Small intestine (tissue), 7 donors: ENCODE results near the gene PPP1R13B. TPM values are rescaled to one million over a fixed set of nuclear protein-coding genes. Genes with fewer than 3 reads are reported as not detected.

Source experiments
- DNase-seq, 2 donors: peaks; one replicate each; pipeline versions ENCODE4 v3.0.0 to v3.0.0-alpha.2; 2013
- FAIRE-seq: peaks from 2 replicates; lab custom pipeline; 2012; peaks lifted over from hg19 to GRCh38; lab: Jason Lieb, UNC
- H3K27ac ChIP-seq, 3 donors: one replicate each; pipeline ENCODE4 v1.5.1; 2013; ENCODE audit warnings: low read length in 2 of 3, mild to moderate bottlenecking in 2 of 3, control low read depth in 1 of 3, inconsistent platforms in 1 of 3, low read depth in 1 of 3, moderate library complexity in 1 of 3
- H3K27me3 ChIP-seq, 3 donors: one replicate each; pipeline ENCODE4 v1.6.1; 2013; ENCODE audit warnings: low read length in 3 of 3, inconsistent platforms in 1 of 3; ENCODE audit not compliant: control insufficient read depth in 3 of 3, insufficient read depth in 3 of 3
- H3K36me3 ChIP-seq, 3 donors: one replicate each; pipeline ENCODE4 v1.6.1; 2013; ENCODE audit warnings: low read length in 3 of 3, inconsistent platforms in 1 of 3, low read depth in 1 of 3, mild to moderate bottlenecking in 1 of 3, moderate library complexity in 1 of 3; ENCODE audit not compliant: control insufficient read depth in 3 of 3, insufficient read depth in 2 of 3
- H3K4me1 ChIP-seq, 3 donors: one replicate each; pipeline ENCODE4 v1.6.1; 2013; ENCODE audit warnings: low read length in 2 of 3, inconsistent platforms in 1 of 3, low read depth in 1 of 3, mild to moderate bottlenecking in 1 of 3, moderate library complexity in 1 of 3; ENCODE audit not compliant: control insufficient read depth in 3 of 3, insufficient read depth in 2 of 3
- H3K4me3 ChIP-seq, 3 donors: one replicate each; pipeline ENCODE4 v1.5.1; 2013; ENCODE audit warnings: low read length in 3 of 3, control low read depth in 1 of 3, inconsistent platforms in 1 of 3, low read depth in 1 of 3, mild to moderate bottlenecking in 1 of 3, moderate library complexity in 1 of 3
- H3K9me3 ChIP-seq, 2 donors: one replicate each; pipeline ENCODE4 v1.6.1; 2013; ENCODE audit warnings: low read depth in 1 of 2, low read length in 1 of 2; ENCODE audit not compliant: control insufficient read depth in 2 of 2, insufficient read depth in 1 of 2
- WGBS, 3 donors: extraction: QIAGEN DNeasy Blood & Tissue Kit; methylation state at CpG; one replicate each; pipeline ENCODE4 v1.1.7; 2013; 5-methylcytosine and 5-hydroxymethylcytosine counted together
- polyA plus RNA-seq, 4 donors: library from polyadenylated mRNA; stranded (reverse) in 3 of 4; unstranded in 1 of 4; fragments of 200-250 nt in 3 of 4; fragments of 120-200 nt in 1 of 4; gene quantifications; one replicate each; pipeline versions ENCODE4 v1.2.1 to v1.2.3, GENCODE V29; 2013
- donor health status: healthy with polysubstance abuse.
- donor health status: control.
- donor health status: control.
- donor health status: Bipolar disorder and iron deficiency.
- donor health status: healthy.

The PPP1R13B gene
- polyA plus RNA-seq, 4 donors = 17.8 to 28.1 (median 23.3) TPM

- DNase-seq (no peak), FAIRE-seq (no peak)
- 70 to 83% (median 71%) methylated on average over 14 of the region's 14 CpGs for WGBS, 3 donors
- Histone ChIP-seq H3K4me1 (peaks cover 18 to 63% (median 22%) of the 10 kb centered on the region in 3 donors), H3K9me3 (no peaks in the 10 kb centered on the region), H3K27me3 (no peaks in the 10 kb centered on the region), H3K27ac (no peak overlapping the region), H3K36me3 (no peaks in the 10 kb centered on the region), H3K4me3 (no peak overlapping the region)
Observed at GRCh38 chr14:103885509-103885932, 38.1 kb upstream of the PPP1R13B start.

DNA sequence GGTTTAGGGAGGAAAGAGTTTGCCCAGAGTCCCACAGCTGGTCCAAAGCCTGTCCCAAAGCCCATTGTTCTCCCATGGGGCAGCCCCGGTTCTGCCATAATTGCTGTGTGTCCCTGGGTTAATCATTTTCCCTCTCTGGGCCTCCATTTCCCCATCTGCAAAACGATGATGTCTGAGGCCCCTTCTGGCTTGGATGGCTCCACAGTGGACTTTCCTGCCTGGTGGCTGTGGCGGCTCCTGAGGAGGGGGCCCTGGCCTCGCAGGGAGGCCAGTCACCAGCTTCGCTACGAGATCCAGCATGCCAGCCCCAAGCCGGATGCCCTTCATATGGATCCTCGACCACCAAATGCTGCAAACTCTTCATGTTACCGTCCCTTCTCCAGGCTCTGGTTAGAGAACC, 37.5 kb upstream of the PPP1R13B start:
- peaks cover 20 to 69% (median 24%) of the 10 kb centered on the region in 3 donors for H3K4me1 ChIP-seq
- DNase-seq = no peak
- no peak overlapping the region for H3K4me3 ChIP-seq
- 85 to 91% (median 90%) methylated on average over 9 of the region's 9 CpGs for WGBS, 3 donors
- no peaks in the 10 kb centered on the region for H3K27me3 ChIP-seq
- H3K27ac ChIP-seq = no peak overlapping the region
- H3K36me3 ChIP-seq = no peaks in the 10 kb centered on the region
- FAIRE-seq = no peak
- no peaks in the 10 kb centered on the region for H3K9me3 ChIP-seq

GRCh38 chr14:103883263-103883523, 35.8 kb upstream of the PPP1R13B start:
- 33 to 66% (median 42%) methylated on average over 3 of the region's 3 CpGs for WGBS, 3 donors
- Histone ChIP-seq H3K9me3 (no peaks in the 10 kb centered on the region), H3K27ac (no peak overlapping the region), H3K36me3 (peaks cover 0 to 2% (median 0%) of the 10 kb centered on the region in 3 donors), H3K4me3 (no peak overlapping the region), H3K27me3 (no peaks in the 10 kb centered on the region), H3K4me1 (peaks cover 16 to 70% (median 25%) of the 10 kb centered on the region in 3 donors)
- DNase-seq (peak in 1 of 2 donors; percentile 75), FAIRE-seq (no peak)

DNA sequence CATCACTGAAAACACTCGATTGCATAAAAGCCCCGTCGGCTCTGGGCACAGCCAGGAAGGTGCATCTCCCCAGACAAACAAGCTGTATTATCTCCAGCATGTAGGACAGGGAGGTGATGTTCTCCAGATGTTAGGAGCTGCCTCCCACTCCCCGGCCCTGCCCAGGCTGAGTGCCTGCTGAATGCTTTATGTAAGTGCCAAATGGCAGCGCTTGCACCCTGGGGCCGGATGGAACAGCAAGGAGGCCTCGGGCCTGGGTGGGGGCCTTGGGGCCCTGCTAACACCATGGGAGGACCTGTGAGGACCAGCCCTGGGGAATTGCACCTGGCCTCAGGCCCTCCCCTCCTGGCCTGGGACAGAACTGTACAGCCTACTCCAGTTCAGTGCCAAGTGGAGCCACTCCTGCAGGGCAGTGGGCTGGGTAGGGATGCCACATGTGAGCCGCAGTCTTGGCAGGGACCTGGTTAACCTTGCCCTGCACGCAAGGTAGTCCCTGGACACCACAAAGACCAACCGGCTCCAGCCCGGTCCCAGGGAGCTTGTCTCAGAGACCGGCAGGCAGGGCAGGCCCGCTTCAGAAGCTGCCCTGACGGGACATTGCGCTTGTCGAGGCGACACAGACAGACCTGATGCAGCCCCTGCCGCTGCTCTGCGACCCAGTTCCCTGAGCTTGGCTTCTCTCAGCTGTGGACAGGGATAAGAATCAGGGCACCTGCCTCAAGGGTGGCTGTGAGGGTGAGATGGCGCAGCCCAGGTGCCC, 35.3 kb upstream of the PPP1R13B start:
- Histone ChIP-seq H3K27ac (peak overlapping the region in 1 of 3 donors; percentile 71), H3K36me3 (peaks cover 0 to 3% (median 0%) of the 10 kb centered on the region in 3 donors), H3K4me1 (peaks cover 16 to 65% (median 25%) of the 10 kb centered on the region in 3 donors), H3K4me3 (no peak overlapping the region), H3K9me3 (no peaks in the 10 kb centered on the region), H3K27me3 (no peaks in the 10 kb centered on the region)
- 55 to 73% (median 66%) methylated on average over 20 of the region's 20 CpGs for WGBS, 3 donors
- DNase-seq = no peak
- no peak for FAIRE-seq

DNA sequence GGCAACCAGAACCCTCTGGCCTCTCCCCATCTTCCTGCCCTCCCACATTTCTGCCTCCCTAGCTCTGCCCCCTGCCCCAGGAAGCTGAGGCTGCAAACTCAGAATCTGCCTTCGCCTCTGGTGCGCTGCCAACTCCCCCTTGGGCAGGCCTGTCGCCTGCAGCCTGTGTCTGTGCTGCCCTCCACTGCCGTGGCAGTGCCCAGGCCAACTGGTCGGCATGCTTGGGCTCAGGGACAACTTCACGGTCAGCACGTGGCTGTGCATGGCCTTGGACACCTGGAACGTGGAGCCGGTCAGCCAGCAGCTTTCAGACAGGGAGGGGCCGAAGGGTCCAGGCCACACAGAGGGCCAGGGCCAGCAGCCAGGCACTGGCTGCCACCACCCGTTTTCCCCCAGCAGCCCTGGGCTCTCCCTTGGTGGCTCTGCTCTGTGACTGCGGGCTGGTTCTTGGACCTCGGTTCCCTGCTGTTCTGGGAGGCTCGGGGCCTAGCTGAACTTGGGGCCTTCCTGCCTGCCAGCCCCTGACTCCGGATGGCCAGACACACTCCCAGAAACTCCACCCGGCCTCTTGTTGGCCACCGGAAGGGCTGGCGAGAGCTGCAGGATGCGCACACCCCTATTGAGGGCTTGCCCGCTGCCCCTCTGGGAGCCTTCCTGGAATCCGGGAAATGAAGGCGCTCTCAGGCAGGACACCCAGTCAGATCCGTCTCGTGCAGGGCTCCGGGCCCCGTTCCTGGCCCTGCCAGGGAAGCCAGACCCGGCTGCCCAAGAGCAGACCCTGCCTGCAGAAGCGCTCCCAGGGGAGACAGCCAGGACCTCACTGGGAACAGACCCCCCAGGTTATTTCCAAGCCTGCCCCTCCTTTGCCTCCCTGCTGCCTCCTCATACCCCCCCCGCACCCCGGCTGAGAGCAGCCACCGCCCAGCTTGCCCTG, 34.2 kb upstream of the PPP1R13B start:
- Histone ChIP-seq H3K4me1 (peaks cover 16 to 54% (median 24%) of the 10 kb centered on the region in 3 donors), H3K9me3 (no peaks in the 10 kb centered on the region), H3K27me3 (no peaks in the 10 kb centered on the region), H3K36me3 (peaks cover 0 to 3% (median 0%) of the 10 kb centered on the region in 3 donors), H3K27ac (peak overlapping the region in 2 of 3 donors; percentile 75 to 95), H3K4me3 (no peak overlapping the region)
- peak in 1 of 2 donors; percentile 32 for DNase-seq
- no peak for FAIRE-seq
- WGBS, 3 donors = 58 to 66% (median 58%) methylated on average over 29 to 31 of the region's 31 CpGs

DNA sequence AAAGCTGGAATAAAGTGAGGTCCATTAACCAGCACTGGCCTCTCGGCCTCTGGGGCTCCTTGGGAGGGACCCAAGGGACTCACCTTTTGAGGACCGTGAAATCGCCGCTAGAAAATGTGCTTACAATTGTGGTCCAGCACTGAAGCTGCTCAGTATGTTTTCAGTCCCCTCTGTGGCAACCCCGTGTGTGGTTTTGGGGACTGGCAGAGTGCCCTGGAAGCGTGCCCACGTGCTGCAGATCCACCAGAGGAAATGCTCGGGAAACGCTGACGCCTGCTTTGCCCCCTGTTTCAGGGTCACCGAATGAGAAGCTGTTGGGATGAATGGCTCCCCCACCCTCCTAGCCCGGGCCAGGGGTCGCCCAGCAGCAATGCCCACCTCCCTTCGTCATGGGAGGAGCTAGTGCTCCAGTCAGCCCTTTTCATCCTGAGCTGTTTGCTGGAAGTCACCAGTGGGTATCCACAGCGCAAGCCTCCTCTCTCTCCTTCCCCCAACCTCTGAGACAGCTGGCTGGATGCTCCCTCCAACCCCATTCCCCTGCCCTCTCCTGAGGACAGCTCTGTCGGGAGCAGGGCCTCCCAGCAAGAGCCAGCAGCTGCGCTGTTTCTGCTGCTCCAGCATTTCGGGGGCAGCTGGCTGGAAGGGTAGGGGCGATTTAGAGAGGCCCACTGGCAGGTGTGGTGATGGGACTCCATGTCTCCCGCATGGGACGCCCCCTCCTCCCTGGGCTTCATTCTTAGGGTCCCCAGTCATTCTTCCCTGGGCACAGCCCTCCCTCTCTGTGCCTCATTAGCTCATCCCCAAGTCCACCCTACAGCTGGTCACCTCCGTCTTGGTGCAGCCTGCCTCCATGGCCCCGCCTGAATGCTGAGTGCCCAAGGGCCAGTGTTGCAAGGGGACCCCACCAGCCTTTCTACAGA, 33.2 kb upstream of the PPP1R13B start:
- Histone ChIP-seq H3K9me3 (no peaks in the 10 kb centered on the region), H3K36me3 (peaks cover 0 to 3% (median 0%) of the 10 kb centered on the region in 3 donors), H3K4me1 (peaks cover 16 to 45% (median 24%) of the 10 kb centered on the region in 3 donors), H3K4me3 (peak overlapping the region in 2 of 3 donors; percentile 27 to 42), H3K27ac (peak overlapping the region; percentile 75 to 95 (median 87)), H3K27me3 (no peaks in the 10 kb centered on the region)
- WGBS, 3 donors = 11 to 15% (median 15%) methylated on average over 22 to 23 of the region's 23 CpGs
- DNase-seq (no peak), FAIRE-seq (no peak)

GRCh38 chr14:103879570-103880347, 32.4 kb upstream of the PPP1R13B start:
- H3K27ac ChIP-seq = peak overlapping the region; percentile 75 to 95 (median 87)
- no peaks in the 10 kb centered on the region for H3K27me3 ChIP-seq
- peaks cover 0 to 3% (median 0%) of the 10 kb centered on the region in 3 donors for H3K36me3 ChIP-seq
- FAIRE-seq (no peak), DNase-seq (peak; percentile 91 to 96)
- H3K4me3 ChIP-seq = peak overlapping the region in 2 of 3 donors; percentile 42 to 59
- H3K9me3 ChIP-seq = no peaks in the 10 kb centered on the region
- H3K4me1 ChIP-seq = peaks cover 16 to 41% (median 24%) of the 10 kb centered on the region in 3 donors
- 6 to 29% (median 9%) methylated on average over 33 to 34 of the region's 34 CpGs for WGBS, 3 donors
